HCT116 (cell line): ENCODE results near the gene FBXL7.

Source experiments
- CTCF ChIP-seq, 3 experiments: fragments of 200-600 bp in 1 of 3; sonication (generic) in 1 of 3; IDR thresholded peaks in 2 of 3; conservative IDR thresholded peaks in 1 of 3; 2 replicates each; pipeline ENCODE4 v1.5.1; 2012 to 2017; ENCODE audit warnings: low read depth in 2 of 3, low read length in 2 of 3, antibody characterized with exemption in 1 of 3, borderline replicate concordance in 1 of 3, control low read depth in 1 of 3, mild to moderate bottlenecking in 1 of 3, mixed read lengths in 1 of 3, mixed run types in 1 of 3, moderate library complexity in 1 of 3; ENCODE audit not compliant: insufficient read depth in 1 of 3
- FOSL1 ChIP-seq: IDR thresholded peaks from 2 replicates; pipeline ENCODE4 v1.6.1; 2012; ENCODE audit warnings: low read depth
- JUND ChIP-seq: IDR thresholded peaks from 2 replicates; pipeline ENCODE4 v1.6.1; 2012
- MAX ChIP-seq: IDR thresholded peaks from 2 replicates; pipeline ENCODE4 v1.6.1; 2012
- POLR2A ChIP-seq: IDR thresholded peaks from 2 replicates; pipeline ENCODE4 v1.7.0; 2011; ENCODE audit warnings: borderline replicate concordance; ENCODE audit not compliant: insufficient read depth, insufficient read length; ENCODE audit errors: extremely low read depth
- POLR2AphosphoS5 ChIP-seq: IDR thresholded peaks from 2 replicates; pipeline ENCODE4 v1.6.1; 2011; ENCODE audit warnings: mild to moderate bottlenecking, low read depth, low read length, moderate library complexity
- RAD21 ChIP-seq: IDR thresholded peaks from 2 replicates; pipeline ENCODE4 v1.6.1; 2012; ENCODE audit warnings: low read depth, mild to moderate bottlenecking
- SIN3A ChIP-seq: IDR thresholded peaks from 2 replicates; pipeline ENCODE4 v1.6.1; 2012; ENCODE audit warnings: low read depth
- TCF7L2 ChIP-seq: IDR thresholded peaks from 2 replicates; pipeline ENCODE4 v1.7.0; 2011; ENCODE audit warnings: borderline replicate concordance, inconsistent platforms; ENCODE audit not compliant: insufficient read depth, insufficient read length; ENCODE audit errors: extremely low read depth
- YY1 ChIP-seq: IDR thresholded peaks from 2 replicates; pipeline ENCODE4 v1.6.1; 2011; ENCODE audit warnings: low read length, low read depth, moderate library complexity, mild to moderate bottlenecking; ENCODE audit not compliant: insufficient replicate concordance; ENCODE audit errors: extremely low read depth
- ZFX ChIP-seq: fragments of 450-650 bp; IDR thresholded peaks from 2 replicates; pipeline ENCODE4 v1.6.1; 2017

- TF ChIP-seq MAX (no peak), CTCF (IDR thresholded peaks at IDR 0.05 in 2 of 3, conservative IDR thresholded peaks at IDR 0.05 in 1 of 3; ENCODE audit: borderline replicate concordance in 1 of 3, insufficient read depth in 1 of 3, low read depth in 2 of 3, low read length in 2 of 3) (no peak), JUND (no peak), RAD21 (no peak), POLR2A (no peak), POLR2AphosphoS5 (no peak), TCF7L2 (no peak), YY1 (no peak), FOSL1 (no peak), SIN3A (no peak), ZFX (no peak)
These were observed 28.5 kb downstream of the FBXL7 start for GRCh38 chr5:15528476-15528875.
